Measurements from ENCODE around the gene WDR64.

Gene WDR64

DNA sequence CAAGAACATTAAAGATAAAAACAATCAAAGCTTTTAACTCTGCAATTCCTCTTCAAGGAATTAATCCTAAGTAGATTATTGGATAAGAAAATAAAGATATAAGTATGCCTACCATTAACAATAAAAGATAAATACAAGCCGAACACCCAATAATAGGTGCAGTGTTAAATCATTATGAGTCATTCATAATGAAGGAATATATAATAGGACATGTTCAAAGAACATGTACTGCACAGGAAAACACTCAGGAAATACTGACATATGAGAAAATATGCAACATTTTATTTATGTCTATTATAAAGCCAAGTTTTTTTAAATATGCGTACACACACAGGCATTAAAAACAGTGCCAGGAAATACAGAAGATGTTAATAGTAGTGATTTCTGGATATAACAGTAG is 184.9 kb downstream of the WDR64 start:
- Mint-ChIP-seq H3K4me3 (no peak overlapping the region), H3K36me3 (no peaks in the 10 kb centered on the region), H3K27ac (no peak overlapping the region), H3K27me3 (peaks cover 5% of the 10 kb centered on the region), H3K9me3 (no peaks in the 10 kb centered on the region), H3K4me1 (peaks cover 7% of the 10 kb centered on the region)
- DNase-seq: no peak
- CTCF ChIA-PET: interaction anchor here (0.6 kb wide), 1 partner anchor 11 kb away, joined by 3 read pairs; no protein-coding TSS in a partner anchor

DNA sequence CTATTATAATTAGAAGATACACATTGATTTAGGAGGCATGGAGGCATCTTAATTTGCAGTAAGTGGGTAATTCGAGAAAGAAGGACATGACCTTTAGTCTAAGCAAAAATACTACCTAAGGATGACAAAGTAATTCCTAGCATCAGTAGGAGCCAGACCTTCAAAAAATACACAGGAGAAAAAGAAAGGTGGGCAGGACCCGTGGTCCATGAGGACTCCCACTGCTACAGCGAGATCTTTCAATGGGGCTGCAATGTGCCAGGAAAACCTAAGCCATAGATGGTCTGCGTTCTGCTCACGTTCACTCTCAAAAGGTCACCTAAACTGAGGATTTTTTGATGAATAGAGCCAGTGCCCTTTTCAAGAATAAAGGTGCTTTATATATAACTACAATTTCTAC is 185.3 kb downstream of the WDR64 start:
- H3K4me3 Mint-ChIP-seq: no peak overlapping the region
- H3K9me3 Mint-ChIP-seq: no peaks in the 10 kb centered on the region
- no peaks in the 10 kb centered on the region for H3K36me3 Mint-ChIP-seq
- H3K4me1 Mint-ChIP-seq: peaks cover 7% of the 10 kb centered on the region
- no peak overlapping the region for H3K27ac Mint-ChIP-seq
- CTCF ChIA-PET: interaction anchor here (1.2 kb wide), 1 partner anchor 210 kb away, joined by 5 read pairs; no protein-coding TSS in a partner anchor
- H3K27me3 Mint-ChIP-seq: no peaks in the 10 kb centered on the region
- no peak for DNase-seq

DNA sequence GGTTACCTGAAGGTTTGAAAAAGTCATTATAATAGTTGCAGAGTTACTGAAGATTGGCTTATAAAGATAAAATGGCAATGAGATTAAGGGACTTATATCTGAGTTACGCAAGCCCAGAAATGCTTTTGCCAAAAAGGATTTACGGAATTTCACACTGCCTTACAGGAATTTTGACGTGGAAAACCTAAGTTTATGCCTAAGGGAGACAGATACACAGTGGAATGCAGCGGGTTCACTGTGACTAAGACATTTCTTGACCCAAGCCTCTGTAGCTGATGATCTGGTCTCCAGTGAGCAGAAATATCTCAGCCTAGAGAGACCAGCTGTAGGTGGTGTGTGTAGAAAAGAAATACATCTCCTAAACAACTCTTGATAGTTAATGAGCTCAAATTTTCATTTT is 185.8 kb downstream of the WDR64 start:
- Mint-ChIP-seq H3K4me1 (peaks cover 7% of the 10 kb centered on the region), H3K27me3 (no peaks in the 10 kb centered on the region), H3K36me3 (no peaks in the 10 kb centered on the region), H3K4me3 (no peak overlapping the region), H3K9me3 (no peaks in the 10 kb centered on the region), H3K27ac (no peak overlapping the region)
- CTCF ChIA-PET: interaction anchor here (1.2 to 1.4 kb wide), 2 partner anchors 211 to 227 kb away, joined by 4 to 5 read pairs; no protein-coding TSS in a partner anchor
- DNase-seq: no peak

DNA sequence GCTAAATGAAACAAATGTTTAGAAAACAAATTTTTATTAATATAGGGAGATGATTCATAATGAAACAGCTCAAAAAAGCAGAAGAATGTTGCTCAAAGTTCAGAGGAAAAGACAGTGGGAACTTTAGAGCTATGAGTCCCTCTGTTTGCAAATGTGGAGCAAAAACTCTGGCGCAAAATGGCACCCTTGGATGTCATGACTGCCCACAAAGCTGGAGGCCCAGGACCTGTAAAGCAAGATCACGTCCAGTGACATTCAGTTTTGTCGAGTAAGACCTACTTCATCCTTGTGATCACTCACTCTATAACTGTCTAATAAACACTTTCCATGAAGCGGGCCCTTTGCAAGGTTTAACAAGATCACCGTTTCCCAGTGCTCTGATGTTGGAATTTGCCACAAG is 186.8 kb downstream of the WDR64 start:
- H3K4me1 Mint-ChIP-seq: peaks cover 7% of the 10 kb centered on the region
- no peaks in the 10 kb centered on the region for H3K9me3 Mint-ChIP-seq
- no peak for DNase-seq
- H3K27me3 Mint-ChIP-seq: peaks cover 2% of the 10 kb centered on the region
- no peak overlapping the region for H3K4me3 Mint-ChIP-seq
- H3K36me3 Mint-ChIP-seq: no peaks in the 10 kb centered on the region
- H3K27ac Mint-ChIP-seq: no peak overlapping the region
- CTCF ChIA-PET: interaction anchor here (0.6 to 1.4 kb wide), 3 partner anchors 50 to 228 kb away, joined by 4 to 5 read pairs (median 5); no protein-coding TSS in a partner anchor

DNA sequence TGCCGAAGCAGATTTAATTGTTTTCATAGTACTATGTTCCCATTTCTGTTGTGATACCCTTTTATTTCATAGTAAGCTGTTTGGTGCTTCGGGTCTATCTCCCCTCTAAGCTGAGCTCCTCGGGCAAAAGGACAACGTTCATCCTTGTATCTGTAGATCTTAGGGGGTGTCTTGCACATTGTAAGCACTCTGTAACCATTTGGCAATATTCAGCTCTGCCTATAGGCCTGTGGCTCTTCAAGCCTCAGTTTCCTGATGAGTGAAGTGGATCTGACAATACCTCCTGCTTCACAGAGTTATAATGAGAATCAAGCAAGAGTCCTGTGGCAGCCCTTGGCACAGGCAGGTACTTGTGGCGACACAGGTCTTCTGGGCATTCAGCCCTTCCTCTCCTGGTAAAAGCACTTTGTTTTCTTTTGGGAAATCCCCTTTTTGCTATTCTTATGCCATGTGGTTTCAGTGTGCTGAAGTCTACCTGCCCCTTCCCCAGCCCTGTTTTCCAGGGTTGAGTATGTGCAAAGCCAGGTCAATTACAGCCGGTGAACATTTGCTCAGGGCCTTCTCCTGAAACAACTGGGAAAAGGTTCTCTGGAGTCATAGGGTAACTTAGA is 187.4 kb downstream of the WDR64 start:
- no peaks in the 10 kb centered on the region for H3K36me3 Mint-ChIP-seq
- no peak for DNase-seq
- H3K27me3 Mint-ChIP-seq: peaks cover 3% of the 10 kb centered on the region
- H3K9me3 Mint-ChIP-seq: no peaks in the 10 kb centered on the region
- CTCF ChIA-PET: interaction anchor here (1.4 to 1.5 kb wide), 2 partner anchors 14 to 229 kb away, joined by 4 read pairs; no protein-coding TSS in a partner anchor
- no peak overlapping the region for H3K27ac Mint-ChIP-seq
- H3K4me1 Mint-ChIP-seq: peaks cover 7% of the 10 kb centered on the region
- H3K4me3 Mint-ChIP-seq: no peak overlapping the region

DNA sequence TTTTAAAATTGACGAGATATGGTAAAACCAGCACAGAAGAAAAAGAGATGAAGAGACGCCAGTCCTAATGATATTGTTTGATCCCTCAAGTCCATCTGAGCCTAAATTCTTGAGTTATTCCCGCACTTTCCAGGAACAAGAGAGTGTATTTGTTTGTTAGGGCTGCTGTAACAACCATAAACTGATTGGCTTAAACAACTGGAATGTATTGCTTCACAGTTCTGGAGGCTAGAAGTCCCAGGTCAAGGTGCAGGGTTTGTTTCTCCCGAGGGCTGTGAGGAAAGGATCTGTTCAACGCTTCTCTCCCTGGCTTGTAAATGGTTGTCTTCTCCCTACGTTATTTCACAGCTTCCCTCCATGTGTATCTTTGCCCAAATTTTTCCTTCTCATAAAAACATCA is 188.1 kb downstream of the WDR64 start:
- Mint-ChIP-seq H3K4me1 (peaks cover 7% of the 10 kb centered on the region), H3K9me3 (no peaks in the 10 kb centered on the region), H3K4me3 (no peak overlapping the region), H3K27me3 (peaks cover 3% of the 10 kb centered on the region), H3K27ac (no peak overlapping the region), H3K36me3 (no peaks in the 10 kb centered on the region)
- CTCF ChIA-PET: interaction anchor here (1.5 kb wide), 1 partner anchor 15 kb away, joined by 4 read pairs; no protein-coding TSS in a partner anchor
- DNase-seq: no peak

DNA sequence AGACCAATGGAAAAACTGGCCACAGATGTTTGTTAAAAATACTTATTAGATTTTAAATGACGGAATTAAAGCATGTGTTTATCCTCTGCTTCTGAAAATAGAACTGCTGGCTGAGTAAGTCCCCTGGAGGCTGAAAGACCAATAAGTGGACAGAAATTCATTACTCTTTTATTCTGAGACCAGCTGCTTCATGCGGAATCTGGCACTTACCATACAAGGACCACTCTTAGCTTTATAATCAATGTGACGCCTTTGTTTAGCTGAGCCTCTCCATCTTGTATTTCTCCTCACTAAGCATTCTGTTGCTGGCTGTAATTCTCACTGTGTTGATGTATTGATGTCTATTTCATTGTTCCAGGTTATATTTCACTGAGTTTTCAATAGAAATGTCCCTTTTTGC is 189.6 kb downstream of the WDR64 start:
- no peak overlapping the region for H3K4me3 Mint-ChIP-seq
- H3K27me3 Mint-ChIP-seq: peaks cover 3% of the 10 kb centered on the region
- H3K4me1 Mint-ChIP-seq: peaks cover 10% of the 10 kb centered on the region
- CTCF ChIA-PET: interaction anchor here (0.8 to 1.0 kb wide), 2 partner anchors 225 to 231 kb away, joined by 3 to 5 read pairs; no protein-coding TSS in a partner anchor
- H3K27ac Mint-ChIP-seq: no peak overlapping the region
- no peaks in the 10 kb centered on the region for H3K36me3 Mint-ChIP-seq
- H3K9me3 Mint-ChIP-seq: no peaks in the 10 kb centered on the region
- DNase-seq: no peak

DNA sequence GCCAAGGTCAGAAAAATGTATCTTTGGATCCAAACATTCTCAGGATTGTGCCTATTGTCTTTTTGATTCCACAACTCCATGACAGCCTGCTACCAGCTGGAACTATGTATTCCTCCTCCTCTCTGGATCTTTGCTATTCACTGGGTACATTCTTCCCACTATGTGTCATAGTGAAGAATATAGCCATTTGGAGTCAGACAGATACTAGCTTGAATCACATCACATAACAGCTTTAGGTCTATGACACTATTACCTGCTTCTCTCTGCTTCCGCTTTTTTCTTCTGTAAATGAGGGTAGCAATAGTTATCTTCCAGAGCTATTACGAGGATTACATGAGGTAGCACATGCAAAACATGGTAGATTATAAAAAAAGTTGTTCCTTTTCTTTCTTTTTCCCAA is 190.5 kb downstream of the WDR64 start:
- Mint-ChIP-seq H3K4me1 (peaks cover 19% of the 10 kb centered on the region), H3K4me3 (no peak overlapping the region), H3K27ac (no peak overlapping the region), H3K36me3 (no peaks in the 10 kb centered on the region), H3K9me3 (no peaks in the 10 kb centered on the region), H3K27me3 (peaks cover 3% of the 10 kb centered on the region)
- CTCF ChIA-PET: interaction anchor here (0.7 to 1.0 kb wide), 4 partner anchors 10 to 232 kb away, joined by 3 to 5 read pairs (median 4); no protein-coding TSS in a partner anchor
- no peak for DNase-seq

DNA sequence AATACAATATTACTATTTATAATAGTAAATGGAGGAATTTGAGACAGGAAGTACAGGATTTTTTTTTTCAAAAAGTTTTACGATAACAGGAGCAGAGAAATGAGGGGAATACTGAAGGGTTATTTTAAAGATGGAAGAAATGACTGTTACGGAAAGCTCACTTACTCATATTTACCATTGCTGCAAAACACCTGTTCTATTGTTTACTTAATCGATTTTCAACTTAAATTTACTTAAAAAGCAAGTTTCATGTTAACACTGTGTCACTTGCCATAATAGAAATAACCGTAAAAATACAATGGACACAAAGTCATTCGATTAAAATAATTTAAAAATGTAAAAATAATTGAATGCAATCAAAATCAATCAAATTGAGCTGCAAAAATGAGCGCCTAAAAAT is 192.5 kb downstream of the WDR64 start:
- peaks cover 32% of the 10 kb centered on the region for H3K4me1 Mint-ChIP-seq
- H3K9me3 Mint-ChIP-seq: no peaks in the 10 kb centered on the region
- H3K4me3 Mint-ChIP-seq: no peak overlapping the region
- peaks cover 3% of the 10 kb centered on the region for H3K27me3 Mint-ChIP-seq
- peaks cover 11% of the 10 kb centered on the region for H3K36me3 Mint-ChIP-seq
- no peak overlapping the region for H3K27ac Mint-ChIP-seq
- DNase-seq: no peak
- CTCF ChIA-PET: no interaction called here

DNA sequence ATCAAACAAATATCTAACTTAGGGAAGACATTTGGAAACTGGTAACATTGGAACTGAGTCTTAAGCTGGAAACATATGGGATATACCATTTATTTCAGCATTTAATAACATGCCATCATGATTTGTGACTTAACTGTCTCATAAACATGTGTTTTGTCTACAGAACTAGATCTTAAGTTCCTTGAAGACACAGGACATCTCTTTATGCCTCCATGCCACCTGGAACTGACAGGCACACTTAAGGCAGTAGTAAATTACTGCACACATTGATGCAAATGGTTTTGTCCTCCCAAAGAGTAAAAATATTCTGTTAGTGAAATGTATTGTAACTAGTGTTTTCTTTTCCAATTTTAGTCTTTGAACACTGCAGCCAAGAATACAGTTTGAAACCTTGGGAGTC is 194.3 kb downstream of the WDR64 start:
- CTCF ChIA-PET: no interaction called here
- Mint-ChIP-seq H3K4me3 (no peak overlapping the region), H3K36me3 (peaks cover 14% of the 10 kb centered on the region), H3K4me1 (peaks cover 40% of the 10 kb centered on the region), H3K27me3 (peaks cover 3% of the 10 kb centered on the region), H3K27ac (no peak overlapping the region), H3K9me3 (no peaks in the 10 kb centered on the region)
- no peak for DNase-seq

DNA sequence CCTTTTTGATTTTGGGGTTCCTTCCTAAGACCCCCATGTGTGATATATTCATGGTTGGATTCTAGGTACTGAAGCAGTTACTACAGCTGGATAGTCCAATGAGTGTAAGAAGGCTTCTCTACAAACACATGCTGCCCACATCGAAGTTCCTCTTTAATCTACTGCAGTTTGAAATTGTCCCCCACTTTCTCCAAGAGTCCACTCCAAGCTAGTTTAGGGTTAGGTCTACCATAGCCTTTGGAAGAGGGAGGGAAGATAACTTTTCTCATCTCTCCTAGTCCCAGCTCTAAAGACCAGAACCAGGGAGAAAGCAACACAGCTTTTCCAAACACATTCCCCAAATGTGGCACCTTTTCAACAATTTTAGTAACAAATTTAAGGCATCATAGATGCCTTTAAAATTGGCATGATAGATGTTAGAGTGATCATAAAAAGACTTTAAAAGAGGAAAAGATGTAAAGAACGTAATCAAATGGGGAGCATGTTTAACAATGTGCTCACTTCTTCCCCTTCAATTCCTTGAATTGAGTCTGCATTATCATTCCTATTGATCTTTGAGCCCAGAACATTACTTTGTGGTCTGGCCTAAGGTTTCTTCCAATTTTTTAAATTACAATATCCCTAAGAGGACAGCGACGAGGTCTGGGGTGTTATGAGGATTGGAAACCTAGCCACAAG is 194.9 kb downstream of the WDR64 start:
- CTCF ChIA-PET: interaction anchor here (1.5 kb wide), 1 partner anchor 236 kb away, joined by 6 read pairs; no protein-coding TSS in a partner anchor
- H3K9me3 Mint-ChIP-seq: no peaks in the 10 kb centered on the region
- peak overlapping the region; percentile 94 for H3K4me3 Mint-ChIP-seq

DNA sequence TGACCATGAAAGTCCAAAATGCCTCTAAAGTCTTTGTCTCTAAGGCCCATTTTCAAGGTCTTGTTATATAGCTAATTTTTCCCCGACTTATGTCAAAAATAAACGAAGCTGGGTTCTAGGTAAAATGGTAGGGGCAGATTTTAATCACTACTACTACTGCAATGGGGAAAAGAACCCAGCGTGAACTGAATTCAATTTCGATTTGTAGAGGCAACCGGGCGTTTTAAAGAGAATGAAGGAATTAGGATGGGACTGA is 195.4 kb downstream of the WDR64 start:
- CTCF ChIA-PET: interaction anchor here (0.6 to 1.5 kb wide), 2 partner anchors 11 to 236 kb away, joined by 3 to 6 read pairs; no protein-coding TSS in a partner anchor
- no peak for DNase-seq
- peaks cover 42% of the 10 kb centered on the region for H3K4me1 Mint-ChIP-seq
- H3K27ac Mint-ChIP-seq: peak overlapping the region; percentile 100
- no peaks in the 10 kb centered on the region for H3K9me3 Mint-ChIP-seq
- peaks cover 20% of the 10 kb centered on the region for H3K36me3 Mint-ChIP-seq
- peak overlapping the region; percentile 94 for H3K4me3 Mint-ChIP-seq
- H3K27me3 Mint-ChIP-seq: peaks cover 3% of the 10 kb centered on the region

More for the DNA sequence above, 194.9 kb downstream of the WDR64 start:
- DNase-seq: no peak
- Mint-ChIP-seq H3K36me3 (peaks cover 17% of the 10 kb centered on the region), H3K27ac (peak overlapping the region; percentile 100), H3K4me1 (peaks cover 42% of the 10 kb centered on the region), H3K27me3 (peaks cover 3% of the 10 kb centered on the region)

DNA sequence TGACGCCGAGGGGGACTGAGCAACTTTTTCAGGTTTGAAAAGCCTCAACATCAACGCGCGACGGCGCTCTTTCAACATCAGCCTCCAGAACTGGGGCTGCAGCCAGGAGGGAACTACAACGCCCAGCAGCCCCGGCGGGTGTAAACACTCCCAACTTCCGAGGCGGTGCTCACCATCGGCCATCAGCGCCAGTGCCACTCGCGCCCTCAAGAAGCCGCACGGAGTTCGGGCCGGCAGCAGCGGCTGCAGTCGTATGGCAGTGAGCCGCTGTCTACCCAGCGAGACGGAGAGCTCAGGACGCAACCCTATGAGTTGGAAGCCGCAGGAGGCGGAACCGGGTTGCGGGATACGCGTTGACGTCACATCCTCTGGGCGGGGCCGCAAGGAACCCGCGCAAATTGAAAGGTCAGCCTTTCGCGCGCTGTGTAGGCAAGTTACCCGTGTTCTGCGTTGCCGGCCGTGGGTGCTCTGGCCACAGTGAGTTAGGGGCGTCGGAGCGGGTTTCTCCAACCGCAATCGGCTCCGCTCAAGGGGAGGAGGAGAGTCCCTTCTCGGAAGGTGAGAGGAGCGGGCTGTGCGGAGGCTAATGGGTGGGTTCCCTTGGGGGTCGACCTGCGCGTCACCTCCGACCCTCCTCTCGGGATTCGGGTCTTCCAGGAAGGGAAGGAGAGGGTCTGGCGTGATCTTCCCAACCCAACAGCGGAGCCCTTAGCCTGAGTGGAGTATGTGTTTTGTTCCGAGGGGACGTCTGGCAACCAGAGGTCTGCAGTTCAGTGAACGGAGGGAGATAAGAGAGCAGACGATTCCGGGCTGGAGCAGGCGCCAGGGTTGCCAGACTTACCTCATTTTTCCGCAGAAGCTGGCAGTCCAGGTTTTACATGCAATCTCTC is 196.0 kb downstream of the WDR64 start, which contains the start of gene EXO1:
TSS of gene EXO1 (plus strand) at position 409 of the 890 bp plus-strand sequence. CDS start 2,222 bp downstream, outside the sequence.
- DNase-seq: peak; percentile 93
- Mint-ChIP-seq H3K4me1 (peaks cover 43% of the 10 kb centered on the region), H3K27ac (peak within 1 kb of the TSS; percentile 100), H3K9me3 (no peaks in the 10 kb centered on the region), H3K4me3 (peak within 1 kb of the TSS; percentile 94), H3K27me3 (peaks cover 3% of the 10 kb centered on the region), H3K36me3 (peaks cover 20% of the 10 kb centered on the region)
- CTCF ChIA-PET: interaction anchor here (0.6 to 1.5 kb wide), 2 partner anchors 11 to 237 kb away, joined by 3 to 6 read pairs; no protein-coding TSS in a partner anchor
